GM18519 (cell line): ENCODE data around the gene TREX2.

ENCODE experiments used
- ATAC-seq: cut with Tn5 transposase; IDR thresholded peaks from one replicate; pipeline ENCODE4 v1.9.1; 2021; ENCODE audit warnings: mild to moderate bottlenecking, moderate library complexity; ENCODE audit not compliant: unreplicated experiment, low FRiP score

Gene TREX2

GRCh38 chrX:153476666-153477363 lies 31.0 kb upstream of the TREX2 start:
- no peak for ATAC-seq

GRCh38 chrX:153475751-153476281 lies 30.0 kb upstream of the TREX2 start:
- ATAC-seq = no peak

GRCh38 chrX:153475271-153475670 lies 29.4 kb upstream of the TREX2 start:
- no peak for ATAC-seq

GRCh38 chrX:153474718-153475117 lies 28.9 kb upstream of the TREX2 start:
- ATAC-seq = no peak

GRCh38 chrX:153474266-153474665 lies 28.4 kb upstream of the TREX2 start:
- ATAC-seq = no peak

- no peak for ATAC-seq
Observed at GRCh38 chrX:153473126-153473525, 27.3 kb upstream of the TREX2 start.

GRCh38 chrX:153471663-153472280 lies 25.9 kb upstream of the TREX2 start:
- ATAC-seq = no peak

- ATAC-seq = peak; percentile 53
Observed at GRCh38 chrX:153470411-153471363, 24.8 kb upstream of the TREX2 start, which contains the start of gene HAUS7. HAUS7 (minus strand) TSS chrX:153470576; CDS start chrX:153470557, 19 bp downstream.

GRCh38 chrX:153469811-153470410 lies 24.1 kb upstream of the TREX2 start:
- ATAC-seq = peak; percentile 23

GRCh38 chrX:153468008-153468580 lies 22.2 kb upstream of the TREX2 start:
- no peak for ATAC-seq

GRCh38 chrX:153465691-153466380 lies 20.0 kb upstream of the TREX2 start:
- ATAC-seq = no peak

- no peak for ATAC-seq
Observed at GRCh38 chrX:153464116-153464515, 18.3 kb upstream of the TREX2 start.

- no peak for ATAC-seq
Observed at GRCh38 chrX:153463556-153463955, 17.7 kb upstream of the TREX2 start.

- no peak for ATAC-seq
Observed at GRCh38 chrX:153463031-153463430, 17.2 kb upstream of the TREX2 start.

- ATAC-seq = no peak
Observed at GRCh38 chrX:153462291-153462690, 16.4 kb upstream of the TREX2 start.

GRCh38 chrX:153460826-153461225 lies 15.0 kb upstream of the TREX2 start:
- no peak for ATAC-seq

- ATAC-seq = no peak
Observed at GRCh38 chrX:153459986-153460385, 14.1 kb upstream of the TREX2 start.

GRCh38 chrX:153458476-153458875 lies 12.6 kb upstream of the TREX2 start:
- ATAC-seq = no peak

- ATAC-seq = no peak
Observed at GRCh38 chrX:153457827-153458466, 12.1 kb upstream of the TREX2 start.
